Activated CD4-positive, alpha-beta T cell treated with anti-CD3 and anti-CD28 coated beads for 1 hour (primary cell): Measurements from ENCODE around the gene ASPHD1.
"Not testable (repeated sequence)": the region's sequence is repeated elsewhere in the genome, so short reads cannot be mapped to it uniquely, and the experiment has no call there.

Experiments used
- DNase-seq: peaks from one replicate; pipeline ENCODE4 v3.0.0-alpha.2; 2020

Gene ASPHD1

DNA sequence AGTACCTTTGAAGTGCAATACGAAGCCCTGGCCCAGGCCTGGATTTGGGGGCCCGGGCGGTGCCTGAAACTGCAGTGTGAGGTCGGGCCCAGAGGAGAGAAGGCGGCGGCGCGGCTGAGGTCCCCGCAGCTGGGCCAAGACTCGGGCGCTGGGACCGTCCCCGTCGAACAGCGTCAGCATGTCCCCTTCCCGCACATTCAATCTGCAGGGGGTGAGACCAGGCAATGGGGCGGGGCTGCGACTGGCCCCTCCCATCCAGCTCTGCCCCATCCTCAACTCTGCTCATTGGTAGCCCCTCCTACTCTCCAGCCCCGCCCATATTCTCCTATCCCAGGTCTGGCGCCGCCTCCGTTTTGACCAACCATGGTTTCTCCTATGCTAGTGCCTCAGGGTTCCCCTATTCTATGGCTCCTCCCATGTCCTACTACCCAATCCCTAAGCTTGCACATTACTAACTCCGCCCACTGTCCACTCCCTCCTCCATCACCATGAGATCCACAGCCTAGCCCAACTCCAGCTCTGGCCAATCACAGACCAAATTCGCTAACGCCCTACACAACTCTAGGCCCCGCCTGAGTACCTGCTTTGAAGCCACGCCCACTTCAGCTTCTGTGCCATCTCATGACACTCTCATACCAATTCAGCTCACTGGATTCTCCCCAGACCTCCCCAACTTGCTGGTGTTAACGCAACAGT, 22.9 kb upstream of the ASPHD1 start:
- no peak for DNase-seq

DNA sequence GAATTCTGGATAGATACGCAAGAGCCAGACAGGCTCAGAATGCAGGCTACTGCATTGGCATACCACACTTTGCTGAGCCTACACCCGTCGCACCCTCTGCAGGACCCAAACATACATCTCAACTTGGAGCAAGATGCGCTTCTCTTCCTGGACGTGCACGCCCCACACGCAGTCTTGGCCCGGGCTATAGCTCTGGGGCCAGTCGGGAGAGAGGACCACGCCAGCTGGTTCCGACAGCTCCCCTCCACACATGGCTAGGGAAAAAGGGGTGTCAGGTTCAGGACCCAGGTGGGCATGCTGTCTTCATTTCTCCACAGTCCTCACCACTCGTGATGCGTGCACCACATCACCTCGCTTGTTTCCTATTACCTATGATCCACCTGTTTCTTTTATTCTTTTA, 22.1 kb upstream of the ASPHD1 start:
- no peak for DNase-seq

DNA sequence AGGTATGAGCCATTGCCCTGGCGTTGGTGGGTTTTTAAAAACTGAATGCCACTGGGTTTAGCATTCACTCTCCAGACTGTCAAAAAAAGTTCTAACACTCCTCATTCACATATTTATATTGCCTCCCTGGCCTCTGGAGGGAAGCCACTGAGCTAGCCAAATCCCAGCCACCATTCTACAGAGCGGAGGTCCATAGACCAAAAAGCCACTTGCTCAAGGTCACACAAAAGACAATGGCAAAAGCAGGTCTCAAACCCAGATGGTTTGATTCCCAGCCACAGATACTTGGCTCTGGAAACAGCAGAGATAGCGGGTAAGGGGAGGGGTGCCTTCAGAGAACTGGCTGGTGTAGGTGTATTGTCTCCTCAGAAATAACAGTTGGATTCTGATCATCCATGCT, 19.2 kb upstream of the ASPHD1 start:
- no peak for DNase-seq

DNA sequence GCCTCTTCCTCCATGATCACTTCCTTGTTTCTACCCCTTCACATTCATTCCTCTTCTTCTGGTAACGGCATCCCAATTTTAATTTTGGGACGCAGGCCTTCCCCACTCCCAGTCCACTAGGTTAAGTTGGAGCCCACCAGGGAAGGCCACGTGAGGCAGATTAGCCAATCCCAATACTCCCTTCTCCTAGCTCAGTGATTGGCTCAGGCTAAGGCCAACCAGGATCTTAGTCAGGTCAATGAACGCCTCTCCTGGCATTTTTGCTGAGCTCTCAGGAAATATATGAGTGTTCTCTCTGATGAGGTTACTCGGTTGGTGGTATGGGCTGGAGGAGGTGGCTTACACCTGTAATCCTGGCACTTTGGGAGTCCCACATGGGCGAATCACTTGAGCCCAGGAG, 16.3 kb upstream of the ASPHD1 start:
- DNase-seq = no peak

DNA sequence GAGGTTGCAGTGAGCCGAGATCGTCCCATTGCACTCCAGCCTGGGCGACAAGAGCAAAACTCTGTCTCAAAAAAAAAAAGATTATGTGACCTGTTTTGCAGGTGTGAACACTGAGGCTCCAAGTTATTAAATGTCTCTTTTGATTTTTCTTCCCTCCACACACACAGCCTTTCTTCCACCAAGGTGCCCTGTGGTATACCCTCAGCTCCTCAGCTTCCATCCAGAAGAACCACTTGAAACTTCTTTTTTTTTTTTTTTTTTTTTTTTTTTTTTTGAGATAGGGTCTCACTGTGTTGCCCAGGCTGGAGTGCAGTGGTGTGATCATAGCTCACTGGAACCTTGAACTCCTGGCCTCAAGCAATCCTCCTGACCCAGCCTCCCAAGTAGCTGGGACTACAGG, 10.9 kb upstream of the ASPHD1 start:
- not testable (repeated sequence) for DNase-seq

DNA sequence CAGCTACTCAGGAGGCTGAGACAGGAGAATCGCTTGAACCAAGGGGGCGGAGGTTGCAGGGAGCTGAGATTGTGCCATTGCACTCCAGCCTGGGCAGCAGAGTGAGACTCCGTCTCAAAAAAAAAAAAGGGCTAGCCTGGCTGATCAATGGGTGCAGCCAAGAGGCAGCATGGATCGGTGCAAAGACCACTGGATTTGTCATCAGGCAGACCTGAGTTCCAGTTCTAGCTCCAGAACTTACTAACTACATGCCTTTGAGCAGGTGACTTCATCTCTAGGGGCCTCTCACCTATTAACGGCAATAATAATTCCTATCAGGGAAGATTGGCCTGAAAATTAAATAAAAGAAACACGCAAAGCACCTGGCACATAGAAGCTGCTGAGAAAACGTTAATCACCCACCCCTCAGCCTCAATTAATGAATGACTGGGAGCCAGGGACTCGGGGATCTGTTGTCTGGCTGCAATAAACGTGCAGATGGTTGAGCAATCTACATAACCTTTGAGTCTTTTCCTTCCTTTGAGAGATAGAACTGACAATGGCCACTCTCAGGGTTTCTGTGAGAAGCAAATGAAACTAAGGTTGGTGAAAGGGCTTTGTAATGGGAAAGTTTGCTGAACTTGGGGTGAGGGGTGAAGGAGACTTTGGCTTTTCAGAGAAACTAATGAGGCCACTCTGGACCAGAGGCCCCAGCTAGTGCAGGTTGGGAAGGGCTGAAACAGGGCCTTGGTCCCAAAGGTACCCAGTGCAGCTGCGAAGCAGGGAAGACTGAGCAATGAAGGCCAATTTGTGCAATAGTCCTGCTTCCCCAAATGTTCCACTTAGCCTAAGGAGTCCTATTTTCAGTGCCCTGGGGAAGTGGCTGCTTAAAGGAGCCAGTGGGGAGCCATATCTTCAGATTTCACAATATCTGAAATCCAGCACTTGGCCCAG, 8.5 kb upstream of the ASPHD1 start:
- no peak for DNase-seq

DNA sequence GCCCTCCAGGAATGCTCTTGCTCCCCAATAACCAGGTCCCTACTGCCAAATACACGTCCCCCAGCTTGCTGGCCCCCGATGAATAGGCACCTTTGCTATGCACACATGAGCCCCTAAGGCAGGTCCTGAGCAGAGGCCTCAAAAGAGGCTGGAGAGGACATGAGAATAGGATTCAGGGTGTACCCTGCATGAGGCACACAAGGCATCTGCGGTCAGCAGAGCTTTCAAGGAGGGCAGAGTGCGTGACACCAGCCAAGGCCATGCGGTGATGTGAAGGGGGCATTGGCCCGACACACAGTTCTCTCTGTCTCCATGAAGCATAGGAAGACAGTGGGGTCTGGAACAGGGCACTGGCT, 7.9 kb upstream of the ASPHD1 start:
- DNase-seq = no peak

DNA sequence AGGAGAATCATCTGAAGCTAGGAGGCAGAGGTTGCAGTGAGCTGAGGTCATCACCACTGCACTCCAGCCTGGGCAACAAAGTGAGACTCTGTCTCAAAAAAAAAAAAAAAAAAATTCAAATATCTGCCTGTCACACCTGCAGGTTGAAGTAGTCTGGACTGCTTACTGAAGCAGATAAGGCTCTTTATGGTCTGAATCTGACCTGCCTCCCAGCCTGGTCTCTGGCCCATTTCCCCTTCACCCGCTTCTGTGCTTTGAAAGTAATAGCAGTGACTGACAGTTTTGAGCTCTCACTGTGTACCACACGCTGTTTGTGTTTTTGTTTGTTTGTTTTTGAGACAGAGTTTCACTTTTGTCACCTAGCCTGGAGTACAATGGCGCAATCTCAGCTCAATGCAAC, 6.7 kb upstream of the ASPHD1 start:
- no peak for DNase-seq

DNA sequence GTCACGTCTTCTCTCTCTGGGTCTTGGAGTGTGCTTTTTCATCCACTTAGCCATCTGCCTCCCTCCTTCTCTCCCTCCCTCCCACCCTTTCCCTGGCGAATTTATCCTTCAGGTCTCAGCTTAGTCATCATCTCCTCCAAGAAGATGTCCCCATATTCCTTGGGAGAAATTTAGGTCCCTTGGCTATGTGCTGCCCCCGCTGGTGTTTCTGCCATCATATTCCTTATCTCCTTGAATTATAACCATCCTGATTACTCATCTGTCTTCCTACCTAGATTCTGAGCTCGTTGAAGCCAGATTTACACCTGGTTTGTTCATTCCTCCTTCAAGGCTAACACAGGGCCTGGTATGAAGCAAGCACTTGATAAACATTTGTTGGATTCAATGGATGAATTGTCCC, 5.9 kb upstream of the ASPHD1 start:
- no peak for DNase-seq

DNA sequence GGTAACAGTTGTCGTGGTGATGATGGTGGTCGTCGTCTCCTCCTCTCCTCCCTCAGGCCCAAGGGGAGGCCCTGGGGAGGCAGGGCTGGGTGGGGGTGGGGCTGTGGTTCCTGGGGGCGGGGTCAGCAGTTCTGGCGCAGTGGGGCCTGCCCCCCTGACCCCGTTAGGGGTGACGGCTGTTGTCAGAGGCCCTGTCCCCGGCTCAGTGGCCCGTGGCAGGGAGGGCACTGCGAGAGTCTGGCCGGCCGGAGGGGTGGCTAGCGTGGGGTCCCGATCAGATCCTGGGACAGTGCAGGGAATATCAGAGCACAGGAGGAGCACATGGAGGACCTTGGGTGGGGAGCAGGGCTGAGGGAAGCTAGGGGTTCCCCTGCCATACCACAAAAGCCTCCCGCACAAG, 3.4 kb upstream of the ASPHD1 start:
- DNase-seq = no peak

DNA sequence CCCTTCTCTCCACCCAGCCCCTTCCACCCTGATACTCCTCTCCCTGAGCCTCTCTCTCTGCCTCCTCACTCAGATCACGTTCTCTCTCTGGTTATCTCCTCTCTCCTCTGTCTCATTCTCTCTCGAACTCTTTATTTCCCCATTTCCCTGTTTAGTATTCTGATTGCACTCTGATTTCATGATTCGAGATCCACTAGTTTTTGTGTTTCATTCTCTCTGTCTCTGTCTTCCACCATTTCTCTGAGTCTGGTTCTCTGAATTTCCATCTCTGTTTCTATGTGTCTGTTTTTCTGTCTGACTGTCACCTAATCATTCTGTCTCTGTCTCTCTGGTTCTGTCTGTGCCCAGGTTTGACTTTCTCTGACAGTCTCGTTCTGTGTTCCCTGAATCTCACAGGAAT, 3.0 kb upstream of the ASPHD1 start:
- no peak for DNase-seq

DNA sequence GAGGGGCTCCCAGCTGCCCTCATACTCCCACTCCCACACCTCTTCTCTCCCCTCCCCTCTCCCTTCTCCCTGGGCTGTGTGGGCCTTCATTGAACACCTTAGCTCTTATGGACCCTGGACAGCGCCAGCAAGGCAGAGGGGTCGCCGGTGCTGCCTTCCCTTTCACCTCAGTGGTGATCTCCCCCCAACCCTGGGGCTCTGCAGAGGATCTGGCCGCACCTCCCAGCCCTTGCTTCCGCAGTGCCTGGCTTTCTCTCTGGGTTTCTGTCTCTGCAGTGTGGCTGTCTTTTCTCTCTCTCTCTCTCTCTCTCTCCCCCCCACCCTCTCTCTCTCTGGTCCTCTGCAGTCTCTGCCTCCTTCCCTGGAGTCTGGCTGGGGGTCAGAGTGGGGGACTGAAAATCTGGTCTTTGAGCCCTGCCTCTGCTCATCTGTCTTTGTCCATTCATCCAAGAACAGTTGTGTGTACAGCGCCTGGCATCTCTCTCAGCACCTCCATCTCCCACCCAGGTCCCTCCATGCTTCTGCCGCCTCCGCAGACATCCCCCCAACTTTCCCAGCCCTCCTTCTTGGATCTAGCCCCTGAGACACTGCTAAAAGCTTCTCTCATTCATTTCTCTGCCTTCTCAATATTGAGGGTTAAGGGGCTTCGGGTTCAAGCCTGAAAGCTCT, 2.0 kb upstream of the ASPHD1 start:
- no peak for DNase-seq

DNA sequence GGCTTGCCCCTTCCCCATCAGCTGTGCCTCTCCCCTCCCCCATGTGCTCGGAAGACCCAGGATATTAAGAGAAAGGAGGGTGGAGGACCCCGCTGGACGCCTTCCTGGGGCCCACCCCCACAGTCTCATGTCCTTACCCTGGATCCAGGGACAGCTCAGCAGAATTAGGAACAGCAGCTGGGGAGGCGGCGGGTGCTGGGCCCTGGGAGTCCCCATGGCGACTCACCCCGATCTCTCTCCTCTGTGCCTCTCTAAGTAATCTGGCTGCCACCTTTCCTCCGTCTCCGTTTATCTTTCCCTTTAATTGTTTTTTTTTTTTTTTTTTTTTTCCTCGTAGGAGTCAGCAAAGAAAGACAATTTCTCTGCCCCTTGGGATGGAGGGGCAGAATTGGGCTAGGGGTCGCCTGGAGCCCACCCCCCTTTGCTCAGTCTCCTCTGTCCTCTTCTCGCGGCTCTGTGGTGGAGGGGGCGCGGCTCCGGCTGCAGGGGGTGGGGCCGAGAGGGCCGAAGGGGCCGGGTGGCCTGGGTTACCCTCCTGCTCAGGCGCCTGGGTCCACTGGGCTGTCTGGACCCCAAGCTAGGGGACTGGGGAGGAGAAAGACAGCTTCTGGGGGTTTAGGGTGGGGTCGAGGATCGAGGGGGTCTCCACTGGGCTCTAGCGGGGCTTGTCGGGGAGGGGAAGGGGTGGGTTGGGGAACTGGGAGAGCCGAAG, 1.3 kb upstream of the ASPHD1 start:
- no peak for DNase-seq

DNA sequence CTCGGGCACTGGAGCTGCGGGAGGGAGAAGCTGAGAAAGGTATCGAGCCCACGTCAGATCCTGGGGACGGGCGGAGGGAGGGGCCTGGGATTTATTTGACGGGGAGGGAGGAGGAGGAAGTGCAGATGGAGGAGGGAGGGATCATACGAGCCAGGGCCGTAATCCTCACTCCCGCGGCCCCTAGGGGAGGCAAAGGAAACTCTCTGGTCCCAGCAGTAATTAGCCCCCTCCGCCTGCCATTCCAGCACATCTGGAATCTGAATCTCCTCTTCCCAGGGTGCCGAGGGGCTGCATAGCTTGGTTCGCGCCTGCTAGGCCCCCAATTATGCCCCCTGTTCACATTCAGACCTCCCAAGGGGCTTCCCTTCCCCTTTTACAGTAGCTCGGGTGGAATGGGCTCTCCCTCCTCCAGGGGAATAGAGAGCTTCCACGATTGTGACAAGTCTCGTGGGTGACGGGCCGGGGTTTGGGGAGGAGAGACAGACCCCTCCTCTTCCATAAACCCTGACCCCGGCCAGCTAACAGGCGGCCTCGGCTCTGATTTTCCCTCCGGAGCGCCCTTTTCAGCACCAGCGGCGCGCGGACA, 679 bp upstream of the ASPHD1 start, which contains the start of gene SEZ6L2:
TSS of gene SEZ6L2 (minus strand) at position 35 of the 586 bp plus-strand sequence. CDS start 531 bp downstream, outside the sequence.
- no peak for DNase-seq

DNA sequence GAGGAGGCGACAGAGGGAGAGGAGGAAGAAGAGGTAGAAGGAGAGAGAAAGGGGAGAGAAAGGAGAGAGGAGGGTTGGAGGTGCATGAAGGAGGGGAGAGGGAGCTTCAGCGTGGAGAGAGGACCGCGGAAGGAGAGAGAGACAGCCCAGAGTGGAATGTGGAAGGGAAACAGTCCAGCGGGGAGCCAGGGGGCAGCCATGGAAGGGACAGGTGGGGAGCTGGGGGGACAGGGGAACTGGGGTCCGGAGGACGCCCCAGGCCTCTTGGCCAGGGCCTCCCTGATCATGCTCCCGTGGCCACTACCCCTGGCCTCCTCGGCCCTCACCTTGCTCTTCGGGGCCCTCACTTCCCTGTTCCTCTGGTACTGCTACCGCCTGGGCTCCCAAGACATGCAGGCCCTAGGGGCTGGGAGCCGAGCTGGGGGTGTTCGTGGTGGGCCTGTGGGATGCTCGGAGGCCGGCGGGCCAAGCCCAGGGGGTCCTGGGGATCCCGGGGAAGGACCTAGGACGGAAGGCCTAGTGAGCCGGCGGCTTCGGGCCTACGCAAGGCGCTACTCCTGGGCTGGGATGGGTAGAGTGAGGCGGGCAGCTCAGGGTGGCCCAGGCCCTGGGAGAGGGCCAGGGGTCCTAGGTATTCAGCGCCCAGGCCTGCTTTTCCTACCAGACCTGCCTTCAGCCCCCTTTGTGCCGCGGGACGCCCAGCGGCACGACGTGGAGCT, 759 bp downstream of the ASPHD1 start:
- no peak for DNase-seq

DNA sequence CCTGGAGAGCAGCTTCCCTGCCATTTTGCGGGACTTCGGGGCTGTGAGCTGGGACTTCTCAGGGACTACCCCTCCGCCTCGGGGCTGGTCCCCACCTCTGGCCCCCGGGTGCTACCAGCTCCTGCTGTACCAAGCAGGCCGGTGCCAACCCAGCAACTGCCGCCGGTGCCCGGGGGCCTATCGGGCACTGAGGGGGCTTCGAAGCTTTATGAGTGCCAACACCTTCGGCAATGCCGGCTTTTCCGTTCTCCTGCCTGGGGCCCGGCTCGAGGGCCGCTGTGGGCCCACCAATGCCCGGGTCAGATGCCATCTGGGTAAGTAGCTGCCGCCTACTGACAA, 1.3 kb downstream of the ASPHD1 start:
- no peak for DNase-seq

DNA sequence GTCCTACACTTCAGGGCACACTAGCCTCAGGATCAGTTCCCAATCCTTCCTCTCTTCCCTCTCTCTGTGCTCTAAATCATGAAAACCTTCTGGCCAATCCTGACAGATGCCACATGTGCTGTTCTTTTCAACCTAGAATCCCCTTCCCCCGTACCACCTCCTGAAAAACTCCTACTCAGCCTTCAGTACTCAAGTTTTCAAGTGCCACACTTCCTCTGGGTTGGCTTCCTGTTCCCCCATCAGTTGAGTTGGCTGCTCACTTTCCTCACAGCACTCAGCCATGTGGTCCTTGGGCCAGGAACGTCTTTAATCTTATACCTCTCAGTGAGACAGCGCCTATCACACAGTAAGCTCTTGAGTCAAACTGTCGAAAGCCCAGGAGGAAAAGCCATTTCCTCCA, 3.3 kb downstream of the ASPHD1 start:
- no peak for DNase-seq

DNA sequence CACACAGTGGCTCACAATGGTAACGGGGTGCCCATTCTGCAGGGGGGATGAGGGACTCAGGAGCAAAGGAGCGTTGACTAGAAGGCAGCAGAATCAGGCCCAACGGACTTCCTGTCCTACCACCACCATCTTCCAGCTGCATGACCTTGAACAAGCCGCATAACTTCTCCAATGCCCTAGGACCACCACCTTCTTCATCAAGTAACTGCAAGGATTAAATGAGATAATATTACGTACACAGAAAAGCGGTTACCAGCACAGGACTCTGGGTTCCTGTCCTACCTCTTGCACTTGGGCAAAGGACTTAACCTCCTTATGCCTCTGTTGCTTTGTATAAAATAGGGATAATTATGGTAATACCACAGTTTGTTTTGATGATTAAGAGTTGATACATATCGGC, 4.7 kb downstream of the ASPHD1 start:
- no peak for DNase-seq

DNA sequence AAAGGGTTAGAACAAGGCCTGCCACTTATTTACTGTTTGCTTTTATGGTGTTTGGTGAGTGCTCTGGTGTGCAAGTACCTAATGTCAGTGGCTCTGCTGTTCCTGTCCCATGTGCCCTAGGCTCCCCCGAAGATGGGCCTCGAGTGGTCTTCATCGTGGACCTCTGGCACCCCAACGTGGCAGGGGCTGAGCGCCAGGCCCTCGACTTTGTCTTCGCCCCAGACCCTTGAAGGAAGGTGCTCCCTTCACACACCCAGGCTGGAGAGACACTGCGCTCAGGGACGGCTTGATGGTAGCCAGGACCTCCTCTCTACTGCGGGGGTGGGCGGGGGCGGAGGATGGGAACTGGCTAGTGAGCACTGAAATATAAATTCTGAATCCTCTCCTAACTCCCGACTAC, 5.4 kb downstream of the ASPHD1 start:
- no peak for DNase-seq

DNA sequence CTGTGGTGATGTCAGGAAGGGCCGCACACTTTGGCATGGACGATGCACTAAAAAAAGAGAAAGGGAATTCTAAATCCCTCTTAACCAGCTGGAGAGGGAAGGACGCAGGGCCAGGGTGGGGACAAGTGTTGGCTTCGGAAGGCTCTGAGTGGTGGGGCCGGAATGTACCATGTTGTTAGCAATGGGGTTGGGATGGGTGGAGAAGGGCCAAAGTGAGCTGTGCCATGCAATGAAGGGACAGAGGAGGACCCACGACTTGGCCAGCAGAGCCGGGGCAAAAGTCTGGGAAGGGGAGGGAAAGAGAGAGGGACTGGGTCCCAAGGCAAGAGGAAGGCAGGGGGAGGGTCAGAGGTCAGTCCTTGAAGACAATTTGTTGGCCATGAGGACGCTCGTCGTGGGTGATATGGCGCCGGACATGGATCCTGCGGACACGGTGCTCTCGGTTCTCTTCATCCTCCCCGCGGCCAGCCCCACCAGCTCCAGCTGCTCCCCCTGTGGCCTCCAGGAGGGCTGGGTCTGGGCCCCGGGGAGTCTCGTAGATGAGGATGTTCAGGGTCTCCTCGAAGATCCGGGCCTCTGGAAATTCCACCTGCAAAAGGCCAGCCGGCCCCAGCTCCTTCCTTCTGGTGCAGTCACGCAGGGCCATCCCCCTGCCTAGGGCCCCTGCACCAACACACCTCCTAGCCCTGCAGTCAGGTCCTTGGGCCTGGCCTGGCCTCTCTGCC, 6.4 kb downstream of the ASPHD1 start:
- no peak for DNase-seq

DNA sequence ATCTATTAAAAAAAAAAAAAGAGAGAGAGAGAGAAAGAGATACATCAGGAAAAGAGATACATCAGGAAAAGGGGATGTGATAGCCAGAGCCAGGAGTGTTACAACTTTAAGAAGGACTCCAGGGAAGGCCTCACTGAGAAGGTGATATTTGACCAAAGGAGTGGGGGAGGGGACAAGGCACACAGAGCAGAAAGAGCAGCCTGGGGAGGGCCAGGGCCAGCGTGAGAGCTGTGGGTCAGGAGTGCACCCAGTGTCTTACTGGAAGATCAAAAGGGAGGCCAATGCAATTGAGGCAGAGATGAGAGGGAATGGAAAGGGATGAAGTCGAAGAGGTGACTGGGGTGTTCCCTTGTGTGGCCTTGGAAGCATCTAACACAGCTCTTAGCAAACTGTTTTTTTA, 7.7 kb downstream of the ASPHD1 start:
- DNase-seq = no peak
